Common myeloid progenitor, CD34-positive (primary cell): ENCODE data around the gene TIMM50.

Source experiments
- CTCF ChIA-PET: fragments of 350-600 bp; sonication (Branson Sonifier 250); formaldehyde crosslinking; loops from one replicate; lab custom pipeline; 2021; ENCODE audit warnings: antibody characterized with exemption; lab: Charles Lee
- POLR2A ChIA-PET: fragments of 350-600 bp; sonication (Branson Sonifier 250); formaldehyde crosslinking; loops from one replicate; lab custom pipeline; 2021; ENCODE audit warnings: antibody characterized with exemption; lab: Charles Lee
- DNase-seq, 3 donors: peaks; one replicate each; pipeline versions ENCODE4 v3.0.0 to v3.0.0-alpha.2; 2013
- H3K27ac ChIP-seq, 2 experiments: 1 replicate in 1 of 2; 2 replicates in 1 of 2; pipeline ENCODE4 v1.7.0; 2013; ENCODE audit warnings: inconsistent platforms in 2 of 2, low read length in 2 of 2, mild to moderate bottlenecking in 2 of 2, low read depth in 1 of 2, moderate library complexity in 1 of 2; ENCODE audit not compliant: severe bottlenecking in 2 of 2, insufficient read depth in 1 of 2, poor library complexity in 1 of 2
- H3K27me3 ChIP-seq, 5 experiments: replicated peaks in 2 of 5; 1 replicate in 3 of 5; 2 replicates in 2 of 5; pipeline versions ENCODE4 v1.6.1 to v1.7.0; 2013; ENCODE audit warnings: low read length in 4 of 5, mild to moderate bottlenecking in 2 of 5, moderate library complexity in 2 of 5, inconsistent platforms in 1 of 5; ENCODE audit not compliant: insufficient read depth in 5 of 5, control insufficient read depth in 4 of 5
- H3K36me3 ChIP-seq, 4 experiments: 1 replicate in 2 of 4; 2 replicates in 2 of 4; pipeline versions ENCODE4 v1.6.1 to v1.7.0; 2013; ENCODE audit warnings: low read length in 3 of 4, control low read depth in 1 of 4, mild to moderate bottlenecking in 1 of 4; ENCODE audit not compliant: control insufficient read depth in 4 of 4, insufficient read depth in 4 of 4
- H3K4me1 ChIP-seq, 4 experiments: 1 replicate in 3 of 4; 2 replicates in 1 of 4; pipeline versions ENCODE4 v1.6.1 to v1.7.1; 2013; ENCODE audit warnings: low read length in 3 of 4, mild to moderate bottlenecking in 3 of 4, control low read depth in 1 of 4, inconsistent platforms in 1 of 4, moderate library complexity in 1 of 4; ENCODE audit not compliant: control insufficient read depth in 4 of 4, insufficient read depth in 4 of 4; ENCODE audit errors: control extremely low read depth in 1 of 4
- H3K4me3 ChIP-seq, 7 experiments: 1 replicate in 4 of 7; 2 replicates in 3 of 7; pipeline versions ENCODE4 v1.5.1 to v1.7.0; 2013; ENCODE audit warnings: mild to moderate bottlenecking in 7 of 7, low read length in 6 of 7, moderate library complexity in 6 of 7, inconsistent platforms in 2 of 7, low read depth in 2 of 7, control low read depth in 1 of 7; ENCODE audit not compliant: insufficient read depth in 4 of 7, control insufficient read depth in 1 of 7; ENCODE audit errors: extremely low read depth in 1 of 7
- H3K9me3 ChIP-seq, 5 experiments: 1 replicate in 4 of 5; 2 replicates in 1 of 5; pipeline versions ENCODE4 v1.6.1 to v1.7.1; 2013; ENCODE audit warnings: low read length in 4 of 5, mild to moderate bottlenecking in 2 of 5, inconsistent platforms in 1 of 5, low read depth in 1 of 5, moderate library complexity in 1 of 5; ENCODE audit not compliant: control insufficient read depth in 4 of 5, insufficient read depth in 2 of 5; ENCODE audit errors: control extremely low read depth in 1 of 5
- WGBS: methylation state at CpG from one replicate; pipeline ENCODE4 v1.1.5; 2013; ENCODE audit not compliant: insufficient coverage; 5-methylcytosine and 5-hydroxymethylcytosine counted together

TIMM50 gene

DNA sequence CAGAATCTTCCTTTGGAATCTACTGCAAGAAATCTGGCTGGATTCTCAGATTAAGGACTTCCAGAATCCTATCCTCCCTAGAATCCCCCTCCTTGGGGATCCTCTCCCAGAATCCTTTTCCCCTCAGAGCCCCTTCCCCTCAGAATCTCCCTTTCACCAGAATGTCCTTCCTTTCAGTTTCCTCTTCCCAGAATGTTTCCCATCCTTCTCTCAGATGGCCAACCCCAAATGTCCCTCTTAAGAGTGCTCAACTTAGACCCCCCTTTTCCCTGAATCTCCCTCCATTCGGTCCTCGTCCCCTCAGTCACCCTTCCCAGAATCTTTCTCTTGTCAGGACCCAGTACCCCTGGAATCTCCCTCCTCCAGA is 44.3 kb upstream of the TIMM50 start:
- WGBS = 4% methylated on average over 2 of the region's 2 CpGs
- peaks cover 2 to 28% (median 26%) of the 10 kb centered on the region in 4 experiments for H3K36me3 ChIP-seq
- ChIA-PET CTCF (interaction anchor here (0.9 to 2.3 kb wide), 4 partner anchors 9 to 21 kb away, joined by 3 to 10 read pairs (median 5); partner anchors contain the start of gene SUPT5H), POLR2A (interaction anchor here (0.6 to 1.8 kb wide), 13 partner anchors 9 to 97 kb away, joined by 3 to 16 read pairs (median 5); partner anchors contain the start of genes MED29, PAF1, PLEKHG2 and SUPT5H)
- H3K27me3 ChIP-seq = no peaks in the 10 kb centered on the region
- peak overlapping the region; percentile 12 to 99 (median 90) for H3K4me3 ChIP-seq
- H3K4me1 ChIP-seq = peaks cover 4 to 28% (median 22%) of the 10 kb centered on the region in 4 experiments
- H3K27ac ChIP-seq = peak overlapping the region in 1 of 2 experiments; percentile 79
- no peak for DNase-seq
- no peaks in the 10 kb centered on the region for H3K9me3 ChIP-seq

DNA sequence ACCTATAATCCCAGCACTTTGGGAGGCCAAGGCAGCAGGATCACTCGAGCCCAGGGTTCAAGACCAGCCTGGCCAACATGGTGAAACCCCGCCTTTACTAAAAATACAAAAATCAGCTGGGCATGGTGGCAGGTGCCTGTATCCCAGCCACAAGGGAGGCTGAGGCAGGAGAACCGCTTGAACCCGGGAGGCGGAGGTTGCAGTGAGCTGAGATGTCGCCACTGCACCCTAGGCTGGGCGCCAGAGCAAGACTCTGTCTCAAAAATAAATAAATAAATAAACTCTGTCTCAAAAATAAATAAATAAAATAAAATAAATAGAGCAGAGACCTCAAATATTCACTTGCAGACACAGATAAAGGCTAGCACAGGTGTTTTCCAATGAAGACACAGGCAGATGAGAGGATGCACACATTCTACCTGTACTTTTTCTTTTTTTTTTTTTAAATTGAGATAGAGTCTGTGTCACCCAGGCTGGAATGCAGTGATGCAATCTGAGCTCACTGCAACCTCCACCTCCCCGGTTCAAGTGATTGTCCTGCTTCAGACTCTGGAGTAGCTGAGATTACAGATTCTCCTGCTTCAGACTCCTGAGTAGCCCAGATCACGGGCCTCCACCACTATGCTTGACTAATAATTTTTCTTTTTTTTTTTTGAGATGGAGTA is 42.2 kb upstream of the TIMM50 start:
- POLR2A ChIA-PET = no interaction called here

DNA sequence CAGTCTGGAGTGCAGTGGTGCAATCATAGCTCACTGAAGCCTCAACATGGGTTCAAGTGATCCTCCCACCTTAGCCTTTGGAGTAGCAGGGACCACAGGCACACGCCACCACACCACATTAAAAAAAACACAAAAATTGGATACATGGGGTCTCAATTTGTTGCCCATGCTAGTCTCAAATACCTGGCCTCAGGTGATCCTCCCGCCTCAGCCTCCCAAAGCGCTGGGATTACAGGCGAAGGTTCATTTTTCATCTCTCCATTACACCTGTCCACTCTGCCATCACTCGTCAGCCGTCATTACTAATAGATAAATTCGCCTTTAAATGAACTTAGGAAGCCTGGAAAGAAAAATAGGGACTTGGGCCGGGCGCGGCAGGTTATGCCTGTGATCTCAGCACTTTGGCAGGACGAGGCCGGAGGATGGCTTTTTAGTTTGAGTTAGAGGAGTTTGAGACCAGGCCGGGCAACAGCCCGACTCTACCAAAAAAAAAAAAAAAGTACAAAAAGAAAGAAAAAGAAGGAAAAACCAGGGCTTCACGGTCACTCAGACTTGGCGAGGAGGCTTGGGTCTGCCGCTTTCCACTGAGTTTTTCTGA is 35.9 kb upstream of the TIMM50 start:
- POLR2A ChIA-PET = interaction anchor here (1.9 kb wide), 1 partner anchor 9 kb away, joined by 11 read pairs; the partner anchor contains the start of gene RPS16
- Histone ChIP-seq H3K27ac (peak overlapping the region; percentile 88 to 98), H3K36me3 (peaks cover 0 to 12% (median 7%) of the 10 kb centered on the region in 4 experiments), H3K4me3 (peak overlapping the region; percentile 86 to 100 (median 98)), H3K27me3 (no peaks in the 10 kb centered on the region), H3K9me3 (no peaks in the 10 kb centered on the region), H3K4me1 (peaks cover 6 to 38% (median 26%) of the 10 kb centered on the region in 4 experiments)
- CTCF ChIA-PET = interaction anchor here (1.3 to 3.1 kb wide), 2 partner anchors 10 to 24 kb away, joined by 4 to 10 read pairs; partner anchors contain the start of gene RPS16
- WGBS = 8% methylated on average over 8 of the region's 17 CpGs
- no peak for DNase-seq

More for the DNA sequence above, 42.2 kb upstream of the TIMM50 start:
- H3K9me3 ChIP-seq = no peaks in the 10 kb centered on the region
- no peak for DNase-seq
- H3K4me3 ChIP-seq = no peak overlapping the region
- 96% methylated on average over 3 of the region's 9 CpGs for WGBS
- H3K27ac ChIP-seq = no peak overlapping the region
- peaks cover 2 to 14% (median 12%) of the 10 kb centered on the region in 4 experiments for H3K36me3 ChIP-seq
- no peaks in the 10 kb centered on the region for H3K27me3 ChIP-seq
- peaks cover 4 to 28% (median 22%) of the 10 kb centered on the region in 4 experiments for H3K4me1 ChIP-seq
- CTCF ChIA-PET = interaction anchor here (0.6 to 1.2 kb wide), 2 partner anchors 98 to 805 kb away, joined by 3 read pairs; no protein-coding TSS in a partner anchor

DNA sequence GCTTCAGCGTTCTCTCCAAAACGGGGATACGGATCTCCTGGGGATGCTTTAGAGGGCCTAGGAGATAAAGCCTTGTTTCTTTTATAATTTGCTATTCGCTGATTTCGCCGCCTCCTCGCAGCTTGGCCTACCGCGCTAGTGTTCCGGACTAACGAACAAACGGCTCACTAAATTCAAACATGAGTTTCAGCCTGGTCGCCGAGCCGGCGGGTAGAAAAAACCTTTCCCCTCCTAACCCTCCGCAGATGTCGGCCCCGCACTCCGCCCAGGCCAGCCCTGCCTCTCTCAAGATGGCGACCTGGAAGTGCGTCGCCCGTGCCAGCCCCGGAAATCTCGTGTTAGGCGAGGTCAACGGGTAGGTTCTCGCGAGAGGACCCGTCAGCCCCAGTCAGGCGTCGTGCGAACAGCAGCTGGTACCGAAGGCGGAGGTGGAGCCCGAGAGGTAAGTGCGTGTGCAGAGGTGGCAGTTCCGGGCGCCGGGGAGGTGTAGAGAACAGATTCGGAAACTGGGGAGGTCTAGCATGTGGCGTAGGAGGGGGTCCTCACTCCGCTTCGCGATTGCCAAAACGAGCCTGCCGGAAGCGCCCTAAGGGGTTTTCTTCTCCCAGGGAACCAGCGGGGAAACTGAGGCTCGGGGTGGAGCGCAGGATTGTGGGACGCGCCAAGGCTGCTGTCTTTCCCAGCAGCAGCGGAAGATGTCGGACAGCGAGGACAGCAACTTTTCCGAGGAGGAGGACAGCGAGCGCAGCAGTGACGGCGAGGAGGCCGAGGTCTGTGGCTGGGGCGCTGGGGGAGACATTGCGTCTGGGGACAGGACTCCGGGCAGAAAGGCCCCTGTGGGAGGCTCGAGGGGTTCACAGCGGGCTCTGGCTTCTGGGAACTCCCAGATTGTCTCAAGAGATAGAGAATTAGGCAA is 35.2 kb upstream of the TIMM50 start, which contains the start of gene SUPT5H:
Gene SUPT5H (plus strand): TSS at position 387 of the 916 bp plus-strand sequence. CDS start 309 bp downstream, at position 696.
- Histone ChIP-seq H3K27ac (peak within 1 kb of the TSS; percentile 88 to 98), H3K4me3 (peak within 1 kb of the TSS; percentile 86 to 100 (median 98)), H3K9me3 (no peaks in the 10 kb centered on the region), H3K4me1 (peaks cover 6 to 36% (median 26%) of the 10 kb centered on the region in 4 experiments), H3K27me3 (no peaks in the 10 kb centered on the region), H3K36me3 (peaks cover 0 to 12% (median 7%) of the 10 kb centered on the region in 4 experiments)
- ChIA-PET CTCF (interaction anchor here (1.3 to 3.1 kb wide), 2 partner anchors 10 to 23 kb away, joined by 4 to 10 read pairs; partner anchors contain the start of gene RPS16), POLR2A (interaction anchor here (0.6 to 1.9 kb wide), 4 partner anchors 10 to 1430 kb away, joined by 3 to 11 read pairs (median 4); partner anchors contain the start of genes RPS16 and TIMM50)
- peak; percentile 99 for DNase-seq
- under 1% methylated on average over 57 of the region's 68 CpGs for WGBS

DNA sequence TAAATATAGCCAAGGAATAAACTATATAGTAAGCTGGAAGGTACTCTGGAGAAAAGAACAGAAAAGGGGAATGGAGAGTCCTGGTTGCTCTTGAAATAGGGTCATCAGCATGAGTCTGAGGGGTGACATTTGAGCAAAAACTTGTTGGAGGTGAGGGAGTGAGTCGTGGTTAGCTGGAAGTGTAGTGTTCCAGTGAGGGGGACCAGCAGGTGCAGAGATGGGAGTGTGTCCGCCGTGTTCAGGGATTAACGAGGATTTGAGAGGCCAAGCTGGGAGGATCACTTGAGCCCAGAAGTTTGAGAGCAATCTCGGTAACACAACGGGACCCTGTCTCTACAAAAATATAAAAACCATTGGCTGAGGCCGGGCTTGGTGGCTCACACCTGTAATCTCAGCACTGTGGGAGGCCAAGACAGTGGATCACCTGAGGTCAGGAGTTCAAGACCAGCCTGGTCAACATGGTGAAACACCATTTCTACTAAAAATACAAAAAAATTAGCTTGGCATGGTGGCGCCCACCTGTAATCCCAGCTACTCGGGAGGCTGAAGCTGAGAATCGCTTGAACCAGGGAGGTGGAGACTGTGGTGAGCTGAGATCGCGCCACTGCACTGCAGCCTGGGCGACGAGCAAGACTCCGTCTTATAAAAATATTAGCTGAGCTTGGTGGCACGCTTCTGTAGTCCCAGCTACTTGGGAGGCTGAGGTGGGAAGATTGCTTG is 34.1 kb upstream of the TIMM50 start:
- WGBS = 89% methylated on average over 14 of the region's 16 CpGs
- POLR2A ChIA-PET = interaction anchor here (0.7 to 1.9 kb wide), 2 partner anchors 11 to 625 kb away, joined by 3 to 11 read pairs; partner anchors contain the start of gene RPS16
- H3K27ac ChIP-seq = peak overlapping the region; percentile 88 to 98
- peaks cover 6 to 35% (median 25%) of the 10 kb centered on the region in 4 experiments for H3K4me1 ChIP-seq
- no peaks in the 10 kb centered on the region for H3K27me3 ChIP-seq
- no peak for DNase-seq
- H3K36me3 ChIP-seq = peaks cover 0 to 12% (median 7%) of the 10 kb centered on the region in 4 experiments
- CTCF ChIA-PET = interaction anchor here (0.8 to 3.1 kb wide), 4 partner anchors 11 to 79 kb away, joined by 3 to 10 read pairs (median 3); partner anchors contain the start of gene RPS16
- H3K4me3 ChIP-seq = peak overlapping the region in 6 of 7 experiments; percentile 86 to 100 (median 98)
- H3K9me3 ChIP-seq = no peaks in the 10 kb centered on the region

DNA sequence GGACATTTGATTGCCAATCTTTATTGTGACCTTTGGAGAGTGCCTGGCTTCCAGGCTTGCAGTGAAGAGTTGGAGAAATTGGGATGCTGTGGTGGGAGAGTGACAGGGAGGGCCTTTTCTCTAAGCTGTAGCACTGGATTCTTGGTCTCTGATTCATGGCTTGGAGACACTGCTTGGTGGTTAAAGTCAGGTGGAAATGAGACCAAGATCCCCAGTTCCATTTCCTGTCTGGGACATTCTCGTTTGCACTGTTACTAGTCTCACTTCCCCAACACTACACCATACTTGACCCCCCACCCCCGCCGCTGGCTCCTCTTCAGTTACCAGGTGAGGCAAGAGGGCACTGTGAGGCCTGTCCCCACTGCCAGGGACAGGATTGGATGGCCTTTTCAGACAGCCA is 32.4 kb upstream of the TIMM50 start:
- H3K4me1 ChIP-seq = peaks cover 6 to 35% (median 25%) of the 10 kb centered on the region in 4 experiments
- H3K27ac ChIP-seq = no peak overlapping the region
- H3K36me3 ChIP-seq = peaks cover 3 to 21% (median 16%) of the 10 kb centered on the region in 4 experiments
- POLR2A ChIA-PET = no interaction called here
- WGBS = 72% methylated on average over 3 of the region's 3 CpGs
- DNase-seq = no peak
- H3K4me3 ChIP-seq = no peak overlapping the region
- CTCF ChIA-PET = no interaction called here
- H3K27me3 ChIP-seq = no peaks in the 10 kb centered on the region
- H3K9me3 ChIP-seq = no peaks in the 10 kb centered on the region
